H9 (cell line): ENCODE measurements around the gene DISC1. TPM values are rescaled to one million over a fixed set of nuclear protein-coding genes. Genes with fewer than 3 reads are reported as not detected.

Experiments used
- DNase-seq: peaks from one replicate; pipeline ENCODE4 v3.0.0-alpha.2; 2017
- H2AFZ ChIP-seq: one replicate; pipeline ENCODE4 v1.6.1; 2013; ENCODE audit warnings: mild to moderate bottlenecking, low read length, control low read depth, moderate library complexity
- H2AK5ac ChIP-seq: 2 replicates; pipeline ENCODE4 v1.6.1; 2013; ENCODE audit warnings: low read length, control low read depth, mixed read lengths; ENCODE audit not compliant: insufficient read length
- H2BK120ac ChIP-seq: one replicate; pipeline ENCODE4 v1.6.1; 2013; ENCODE audit warnings: low read depth, mild to moderate bottlenecking, low read length, control low read depth, inconsistent platforms; ENCODE audit not compliant: poor library complexity, severe bottlenecking
- H2BK12ac ChIP-seq: 2 replicates; pipeline ENCODE4 v1.6.1; 2013; ENCODE audit warnings: low read length, control low read depth, mixed read lengths, low read depth; ENCODE audit not compliant: insufficient read length
- H2BK15ac ChIP-seq: 2 replicates; pipeline ENCODE4 v1.6.1; 2013; ENCODE audit warnings: low read depth, low read length, control low read depth
- H2BK20ac ChIP-seq: one replicate; pipeline ENCODE4 v1.6.1; 2013; ENCODE audit warnings: low read depth, mild to moderate bottlenecking, low read length, control low read depth, inconsistent platforms; ENCODE audit not compliant: poor library complexity, severe bottlenecking
- H2BK5ac ChIP-seq: 2 replicates; pipeline ENCODE4 v1.6.1; 2013; ENCODE audit warnings: low read length, control low read depth, mixed read lengths; ENCODE audit not compliant: insufficient read length
- H3K14ac ChIP-seq: 2 replicates; pipeline ENCODE4 v1.6.1; 2013; ENCODE audit warnings: low read length, control low read depth; ENCODE audit not compliant: insufficient read depth
- H3K18ac ChIP-seq: 2 replicates; pipeline ENCODE4 v1.6.1; 2013; ENCODE audit warnings: low read depth, mild to moderate bottlenecking, mixed read lengths, low read length, control low read depth; ENCODE audit not compliant: insufficient read length
- H3K23ac ChIP-seq: 2 replicates; pipeline ENCODE4 v1.6.1; 2013; ENCODE audit warnings: low read length, control low read depth, mixed read lengths, low read depth; ENCODE audit not compliant: insufficient read length
- H3K23me2 ChIP-seq: 2 replicates; pipeline ENCODE4 v1.6.1; 2013; ENCODE audit warnings: low read depth, mild to moderate bottlenecking, mixed read lengths, low read length, control low read depth; ENCODE audit not compliant: insufficient read length, poor library complexity, severe bottlenecking
- H3K27ac ChIP-seq: 2 replicates; pipeline ENCODE4 v1.5.1; 2013; ENCODE audit warnings: low read length, control low read depth, mixed read lengths, low read depth; ENCODE audit not compliant: insufficient read length
- H3K27me3 ChIP-seq: 2 replicates; pipeline ENCODE4 v1.6.1; 2013; ENCODE audit warnings: low read length, control low read depth, inconsistent platforms; ENCODE audit not compliant: insufficient read depth
- H3K4ac ChIP-seq: 2 replicates; pipeline ENCODE4 v1.6.1; 2013; ENCODE audit warnings: low read depth, mild to moderate bottlenecking, control low read depth, inconsistent platforms, low read length, moderate library complexity
- H3K4me1 ChIP-seq: 2 replicates; pipeline ENCODE4 v1.6.1; 2013; ENCODE audit warnings: low read length, control low read depth, inconsistent platforms; ENCODE audit not compliant: insufficient read depth
- H3K4me2 ChIP-seq: 2 replicates; pipeline ENCODE4 v1.6.1; 2013; ENCODE audit warnings: low read length, control low read depth, mixed read lengths; ENCODE audit not compliant: insufficient read length, insufficient read depth
- H3K56ac ChIP-seq: 2 replicates; pipeline ENCODE4 v1.6.1; 2013; ENCODE audit warnings: low read depth, mild to moderate bottlenecking, mixed read lengths, low read length, control low read depth; ENCODE audit not compliant: insufficient read length
- H3K79me1 ChIP-seq: 2 replicates; pipeline ENCODE4 v1.6.1; 2013; ENCODE audit warnings: low read depth, mild to moderate bottlenecking, moderate library complexity, low read length, control low read depth, inconsistent platforms; ENCODE audit not compliant: insufficient read depth, poor library complexity, severe bottlenecking
- H3K79me2 ChIP-seq: 2 replicates; pipeline ENCODE4 v1.6.1; 2013; ENCODE audit warnings: low read length, control low read depth, inconsistent platforms; ENCODE audit not compliant: insufficient read depth
- H3K9ac ChIP-seq: 2 replicates; pipeline ENCODE4 v1.6.1; 2013; ENCODE audit warnings: low read length, control low read depth, mixed read lengths; ENCODE audit not compliant: insufficient read length; ENCODE audit errors: extremely low read depth
- H3K9me3 ChIP-seq: one replicate; pipeline ENCODE4 v1.6.1; 2013; ENCODE audit warnings: low read depth, low read length, inconsistent platforms; ENCODE audit not compliant: control insufficient read depth
- H3T11ph ChIP-seq: one replicate; pipeline ENCODE4 v1.6.1; 2013; ENCODE audit warnings: mild to moderate bottlenecking, low read length, control low read depth, inconsistent platforms
- H4K20me1 ChIP-seq: one replicate; pipeline ENCODE4 v1.6.1; 2013; ENCODE audit not compliant: control insufficient read depth, insufficient read length, insufficient read depth
- H4K5ac ChIP-seq: 2 replicates; pipeline ENCODE4 v1.6.1; 2013; ENCODE audit warnings: low read depth, mild to moderate bottlenecking, mixed read lengths, low read length, control low read depth; ENCODE audit not compliant: insufficient read length
- H4K8ac ChIP-seq: replicated peaks from 2 replicates; pipeline ENCODE4 v1.6.1; 2013; ENCODE audit warnings: low read length, control low read depth, mixed read lengths, low read depth; ENCODE audit not compliant: insufficient read length
- H4K91ac ChIP-seq: 2 replicates; pipeline ENCODE4 v1.6.1; 2013; ENCODE audit warnings: low read depth, mild to moderate bottlenecking, moderate library complexity, mixed read lengths, low read length, control low read depth; ENCODE audit not compliant: insufficient read length
- H3K27ac Mint-ChIP-seq, 3 experiments: 2 replicates in 2 of 3; 3 replicates in 1 of 3; pipeline ENCODE4 v1.8.0; 2020 to 2021; ENCODE audit warnings: mixed read lengths in 3 of 3, mild to moderate bottlenecking in 1 of 3, moderate library complexity in 1 of 3
- H3K27me3 Mint-ChIP-seq: 2 replicates; pipeline ENCODE4 v1.8.0; 2021; ENCODE audit warnings: low read depth, mild to moderate bottlenecking, moderate library complexity, mixed read lengths
- H3K36me3 Mint-ChIP-seq, 3 experiments: 2 replicates in 2 of 3; 3 replicates in 1 of 3; pipeline ENCODE4 v1.8.0; 2020 to 2021; ENCODE audit warnings: low read depth in 3 of 3, mixed read lengths in 3 of 3; ENCODE audit not compliant: insufficient read depth in 1 of 3
- H3K4me1 Mint-ChIP-seq, 2 experiments: 2 replicates each; pipeline ENCODE4 v1.8.0; 2020; ENCODE audit warnings: mixed read lengths in 2 of 2
- H3K4me3 Mint-ChIP-seq, 2 experiments: 2 replicates in 1 of 2; 3 replicates in 1 of 2; pipeline ENCODE4 v1.8.0; 2020 to 2021; ENCODE audit warnings: mild to moderate bottlenecking in 2 of 2, mixed read lengths in 2 of 2, moderate library complexity in 1 of 2
- H3K9me3 Mint-ChIP-seq, 2 experiments: 2 replicates in 1 of 2; 3 replicates in 1 of 2; pipeline ENCODE4 v1.8.0; 2020; ENCODE audit warnings: mild to moderate bottlenecking in 2 of 2, mixed read lengths in 2 of 2, moderate library complexity in 1 of 2
- WGBS: extraction: QIAGEN DNeasy Blood & Tissue Kit; methylation state at CpG from one replicate; pipeline ENCODE4 v1.1.7; 2013; ENCODE audit warnings: missing lambda C conversion rate, low lambda C conversion rate, mixed read lengths; ENCODE audit not compliant: insufficient read length; ENCODE audit errors: extremely low coverage; 5-methylcytosine and 5-hydroxymethylcytosine counted together
- total RNA-seq: library from RNA; stranded (reverse); gene quantifications from 2 replicates; pipeline ENCODE4 v1.2.1, GENCODE V29; 2021
- TF ChIP-seq, protein P1 (sequence below): fragments of 200-600 bp; sonication (generic); conservative IDR thresholded peaks from 3 replicates; pipeline ENCODE4 v1.8.0; 2021; ENCODE audit warnings: antibody characterized with exemption, mild to moderate bottlenecking

The DISC1 gene
- total RNA-seq, 1 experiment from 2014 or later: 2.5 TPM

DNA sequence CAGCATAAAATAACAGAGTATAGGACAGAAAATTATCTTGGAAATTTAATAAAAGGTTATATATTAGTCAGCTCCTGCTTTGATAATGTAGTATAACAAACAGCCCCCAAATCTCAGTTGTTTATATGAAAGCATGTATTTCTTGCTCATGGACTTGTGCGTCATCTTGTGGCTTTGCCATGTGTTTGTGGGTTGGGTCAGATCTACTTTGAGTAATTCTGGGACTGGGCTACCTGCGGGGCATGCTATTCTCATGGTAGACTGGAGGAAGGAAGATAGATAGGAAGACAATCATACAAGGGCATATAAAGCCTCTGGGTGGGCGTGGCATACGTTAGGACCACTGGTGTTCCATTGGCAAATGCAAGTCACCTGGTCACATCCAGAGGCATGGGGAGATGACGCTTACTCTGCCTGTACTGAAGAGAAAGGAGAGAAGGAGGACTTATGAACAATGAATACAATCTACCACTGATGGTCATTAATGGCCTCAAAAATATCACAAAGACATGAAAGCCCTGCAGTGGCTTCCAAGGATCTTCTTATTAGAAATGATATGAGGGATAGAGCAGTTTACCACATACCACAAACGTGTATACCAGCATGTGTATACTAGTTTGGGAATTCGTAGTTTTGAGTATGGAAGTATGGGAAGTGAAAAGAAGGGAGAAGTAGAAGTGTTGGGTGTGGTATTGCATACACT lies 267.0 kb downstream of the DISC1 start:
- H3K4me1 ChIP-seq: no peaks in the 10 kb centered on the region
- no peaks in the 10 kb centered on the region for H3K9me3 ChIP-seq
- no peak overlapping the region for H2BK20ac ChIP-seq
- H2AK5ac ChIP-seq: no peak overlapping the region
- H2BK12ac ChIP-seq: no peak overlapping the region
- no peak overlapping the region for H3K56ac ChIP-seq
- H3K23me2 ChIP-seq: no peaks in the 10 kb centered on the region
- no peak overlapping the region for H2BK15ac ChIP-seq
- DNase-seq: no peak
- no peak overlapping the region for H3K4me2 ChIP-seq
- H3K9ac ChIP-seq: no peak overlapping the region
- Mint-ChIP-seq H3K36me3 (no peaks in the 10 kb centered on the region), H3K4me3 (no peak overlapping the region), H3K27me3 (peaks cover 2% of the 10 kb centered on the region; the same call in 1 of the 2 replicates), H3K4me1 (no peaks in the 10 kb centered on the region), H3K9me3 (peaks cover 0 to 3% of the 10 kb centered on the region in 2 experiments; a peak in 1 of 5 replicates), H3K27ac (no peak overlapping the region)
- no peak overlapping the region for H3K27ac ChIP-seq
- H2BK120ac ChIP-seq: no peak overlapping the region
- H4K8ac ChIP-seq: no peak overlapping the region
- no peaks in the 10 kb centered on the region for H3K27me3 ChIP-seq
- no peaks in the 10 kb centered on the region for H4K20me1 ChIP-seq
- H4K5ac ChIP-seq: no peak overlapping the region
- H4K91ac ChIP-seq: no peak overlapping the region
- no peak overlapping the region for H3K23ac ChIP-seq
- H3K4ac ChIP-seq: no peak overlapping the region
- no peak overlapping the region for H3T11ph ChIP-seq
- TF ChIP-seq, protein P1, sequence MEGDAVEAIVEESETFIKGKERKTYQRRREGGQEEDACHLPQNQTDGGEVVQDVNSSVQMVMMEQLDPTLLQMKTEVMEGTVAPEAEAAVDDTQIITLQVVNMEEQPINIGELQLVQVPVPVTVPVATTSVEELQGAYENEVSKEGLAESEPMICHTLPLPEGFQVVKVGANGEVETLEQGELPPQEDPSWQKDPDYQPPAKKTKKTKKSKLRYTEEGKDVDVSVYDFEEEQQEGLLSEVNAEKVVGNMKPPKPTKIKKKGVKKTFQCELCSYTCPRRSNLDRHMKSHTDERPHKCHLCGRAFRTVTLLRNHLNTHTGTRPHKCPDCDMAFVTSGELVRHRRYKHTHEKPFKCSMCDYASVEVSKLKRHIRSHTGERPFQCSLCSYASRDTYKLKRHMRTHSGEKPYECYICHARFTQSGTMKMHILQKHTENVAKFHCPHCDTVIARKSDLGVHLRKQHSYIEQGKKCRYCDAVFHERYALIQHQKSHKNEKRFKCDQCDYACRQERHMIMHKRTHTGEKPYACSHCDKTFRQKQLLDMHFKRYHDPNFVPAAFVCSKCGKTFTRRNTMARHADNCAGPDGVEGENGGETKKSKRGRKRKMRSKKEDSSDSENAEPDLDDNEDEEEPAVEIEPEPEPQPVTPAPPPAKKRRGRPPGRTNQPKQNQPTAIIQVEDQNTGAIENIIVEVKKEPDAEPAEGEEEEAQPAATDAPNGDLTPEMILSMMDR: no peak
- no peaks in the 10 kb centered on the region for H3K79me2 ChIP-seq
- H3K79me1 ChIP-seq: no peaks in the 10 kb centered on the region
- no peak overlapping the region for H2BK5ac ChIP-seq
- H2AFZ ChIP-seq: no peak overlapping the region
- H3K14ac ChIP-seq: no peak overlapping the region
- 100% methylated on average over 1 of the region's 7 CpGs for WGBS
- H3K18ac ChIP-seq: no peak overlapping the region
